ENCODE results near the gene CGREF1.

DNA sequence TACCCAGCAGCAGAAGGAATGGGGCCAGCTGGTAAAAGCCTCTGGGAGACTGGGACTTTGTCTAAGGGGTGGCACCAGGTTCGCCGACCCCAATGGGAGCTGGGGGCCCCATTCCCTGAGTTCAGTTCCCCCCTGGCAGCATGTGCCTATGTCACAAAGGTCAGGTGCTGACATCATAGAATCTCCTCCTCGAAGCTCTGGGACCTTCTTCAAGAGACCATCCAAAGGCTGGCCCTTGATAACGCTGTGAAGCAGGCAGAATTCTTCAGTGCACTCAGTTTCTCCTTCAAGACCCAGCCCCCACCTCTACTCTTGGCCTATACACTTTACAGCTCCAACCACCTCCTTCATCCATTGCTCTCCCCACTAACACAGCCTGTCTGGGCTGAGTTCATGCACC lies 20.4 kb upstream of the CGREF1 start, which contains the start of gene PRR30:
- TF ChIP-seq, protein P1, sequence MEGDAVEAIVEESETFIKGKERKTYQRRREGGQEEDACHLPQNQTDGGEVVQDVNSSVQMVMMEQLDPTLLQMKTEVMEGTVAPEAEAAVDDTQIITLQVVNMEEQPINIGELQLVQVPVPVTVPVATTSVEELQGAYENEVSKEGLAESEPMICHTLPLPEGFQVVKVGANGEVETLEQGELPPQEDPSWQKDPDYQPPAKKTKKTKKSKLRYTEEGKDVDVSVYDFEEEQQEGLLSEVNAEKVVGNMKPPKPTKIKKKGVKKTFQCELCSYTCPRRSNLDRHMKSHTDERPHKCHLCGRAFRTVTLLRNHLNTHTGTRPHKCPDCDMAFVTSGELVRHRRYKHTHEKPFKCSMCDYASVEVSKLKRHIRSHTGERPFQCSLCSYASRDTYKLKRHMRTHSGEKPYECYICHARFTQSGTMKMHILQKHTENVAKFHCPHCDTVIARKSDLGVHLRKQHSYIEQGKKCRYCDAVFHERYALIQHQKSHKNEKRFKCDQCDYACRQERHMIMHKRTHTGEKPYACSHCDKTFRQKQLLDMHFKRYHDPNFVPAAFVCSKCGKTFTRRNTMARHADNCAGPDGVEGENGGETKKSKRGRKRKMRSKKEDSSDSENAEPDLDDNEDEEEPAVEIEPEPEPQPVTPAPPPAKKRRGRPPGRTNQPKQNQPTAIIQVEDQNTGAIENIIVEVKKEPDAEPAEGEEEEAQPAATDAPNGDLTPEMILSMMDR (IDR thresholded peaks at IDR 0.05), result no peak
- TF ChIP-seq POLR2A (IDR thresholded peaks at IDR 0.05), result no peak

All from esophagus squamous epithelium (tissue), 4 donors.